HG03565 (cell line): ENCODE data around the gene DAAM2.

Experiments
- ATAC-seq: cut with Tn5 transposase; IDR thresholded peaks from one replicate; pipeline ENCODE4 v1.9.1; 2021; ENCODE audit warnings: mild to moderate bottlenecking, moderate library complexity; ENCODE audit not compliant: unreplicated experiment

DAAM2 gene

GRCh38 chr6:39904946-39905639 is 112.9 kb downstream of the DAAM2 start:
- no peak for ATAC-seq

- no peak for ATAC-seq
Observed at GRCh38 chr6:39905640-39905975, 113.4 kb downstream of the DAAM2 start.

GRCh38 chr6:39906318-39906761 is 114.2 kb downstream of the DAAM2 start:
- no peak for ATAC-seq

- ATAC-seq, result no peak
Observed at GRCh38 chr6:39907871-39908575, 115.8 kb downstream of the DAAM2 start.

- ATAC-seq, result no peak
Observed at GRCh38 chr6:39908838-39909583, 116.8 kb downstream of the DAAM2 start.

- no peak for ATAC-seq
Observed at GRCh38 chr6:39909701-39910100, 117.5 kb downstream of the DAAM2 start.

- no peak for ATAC-seq
Observed at GRCh38 chr6:39910164-39910563, 118.0 kb downstream of the DAAM2 start.

GRCh38 chr6:39910744-39911143 is 118.6 kb downstream of the DAAM2 start:
- no peak for ATAC-seq

GRCh38 chr6:39911513-39912125 is 119.4 kb downstream of the DAAM2 start:
- no peak for ATAC-seq

- no peak for ATAC-seq
Observed at GRCh38 chr6:39912446-39912845, 120.3 kb downstream of the DAAM2 start.

GRCh38 chr6:39913391-39913916 is 121.3 kb downstream of the DAAM2 start:
- no peak for ATAC-seq

- no peak for ATAC-seq
Observed at GRCh38 chr6:39914239-39914638, 122.1 kb downstream of the DAAM2 start.

GRCh38 chr6:39915866-39916265 is 123.7 kb downstream of the DAAM2 start:
- ATAC-seq, result no peak

GRCh38 chr6:39917329-39917728 is 125.2 kb downstream of the DAAM2 start:
- ATAC-seq, result no peak

GRCh38 chr6:39917981-39918380 is 125.8 kb downstream of the DAAM2 start:
- ATAC-seq, result no peak

- ATAC-seq, result no peak
Observed at GRCh38 chr6:39918831-39919230, 126.7 kb downstream of the DAAM2 start.

- ATAC-seq, result no peak
Observed at GRCh38 chr6:39920157-39920556, 128.0 kb downstream of the DAAM2 start.

GRCh38 chr6:39922821-39923220 is 130.6 kb downstream of the DAAM2 start:
- no peak for ATAC-seq

GRCh38 chr6:39923394-39923793 is 131.2 kb downstream of the DAAM2 start:
- no peak for ATAC-seq

GRCh38 chr6:39923861-39924260 is 131.7 kb downstream of the DAAM2 start:
- ATAC-seq, result no peak

GRCh38 chr6:39924283-39924682 is 132.1 kb downstream of the DAAM2 start:
- ATAC-seq, result no peak
